DOHH2 (cell line): Measurements from ENCODE around the gene BSN.

Experiments
- CTCF ChIP-seq: fragments of 200-600 bp; sonication (generic); IDR thresholded peaks from one replicate; pipeline ENCODE4 v1.5.1; 2014; ENCODE audit warnings: antibody characterized with exemption, mild to moderate bottlenecking, low read depth, low read length; ENCODE audit not compliant: poor library complexity, severe bottlenecking
- EZH2phosphoT487 ChIP-seq: fragments of 200-600 bp; sonication (generic); IDR thresholded peaks from 2 replicates; pipeline ENCODE4 v1.6.1; 2017; ENCODE audit warnings: borderline replicate concordance, mild to moderate bottlenecking, antibody characterized with exemption, low read length, moderate library complexity, mixed read lengths

- TF ChIP-seq CTCF (no peak), EZH2phosphoT487 (no peak)
These were observed 60.7 kb downstream of the BSN start for GRCh38 chr3:49614936-49615335.
